Myocyte (in vitro differentiated cells): ENCODE results near the gene SLC17A7. TPM values are rescaled to one million over a fixed set of nuclear protein-coding genes. Genes with fewer than 3 reads are reported as not detected.

Experiments
- DNase-seq: peaks from one replicate; pipeline ENCODE4 v3.0.0-alpha.2; 2012; ENCODE audit warnings: low read depth
- total RNA-seq: library from RNA; depleted of rRNA; stranded (reverse); fragments of >200 nt; gene quantifications from 2 replicates; pipeline ENCODE4 v1.2.3, GENCODE V29; 2014

Gene SLC17A7
- total RNA-seq, 1 donor from 2014 or later = 0.05 TPM

DNA sequence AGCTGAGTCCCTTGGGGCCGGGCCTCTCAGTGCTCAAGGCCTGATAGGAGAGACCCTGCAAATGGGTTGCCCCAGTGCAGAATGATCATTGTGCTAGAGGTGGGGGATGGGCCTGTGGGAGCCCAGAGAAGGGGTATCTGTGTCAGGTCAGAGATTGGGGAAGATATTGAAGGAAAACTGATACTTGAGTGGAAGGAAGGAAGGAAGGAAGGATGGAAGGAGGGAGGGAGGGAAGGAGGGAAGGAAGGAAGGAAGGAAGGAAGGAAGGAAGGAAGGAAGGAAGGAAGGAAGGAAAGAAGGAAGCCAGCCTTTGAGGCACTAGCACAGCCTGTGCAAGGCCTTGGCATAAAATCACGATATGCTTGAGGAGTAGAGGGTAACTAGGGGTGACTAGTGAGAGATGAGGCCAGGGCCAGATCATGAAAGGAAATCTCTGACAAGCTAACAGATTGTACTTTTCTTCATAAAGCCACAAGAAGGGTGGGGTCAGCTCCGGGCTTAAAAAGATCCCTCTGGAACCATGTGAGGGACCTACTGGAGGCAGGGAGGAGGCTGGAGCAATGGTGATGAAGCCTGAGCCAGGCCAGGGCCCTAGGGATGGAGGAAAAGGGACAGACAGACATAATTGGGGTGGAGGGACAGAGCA, 29.5 kb downstream of the SLC17A7 start:
- no peak for DNase-seq

GRCh38 chr19:49409441-49410029, 31.8 kb downstream of the SLC17A7 start:
- DNase-seq = no peak

- DNase-seq = no peak
Observed at GRCh38 chr19:49408816-49409440, 32.4 kb downstream of the SLC17A7 start.

DNA sequence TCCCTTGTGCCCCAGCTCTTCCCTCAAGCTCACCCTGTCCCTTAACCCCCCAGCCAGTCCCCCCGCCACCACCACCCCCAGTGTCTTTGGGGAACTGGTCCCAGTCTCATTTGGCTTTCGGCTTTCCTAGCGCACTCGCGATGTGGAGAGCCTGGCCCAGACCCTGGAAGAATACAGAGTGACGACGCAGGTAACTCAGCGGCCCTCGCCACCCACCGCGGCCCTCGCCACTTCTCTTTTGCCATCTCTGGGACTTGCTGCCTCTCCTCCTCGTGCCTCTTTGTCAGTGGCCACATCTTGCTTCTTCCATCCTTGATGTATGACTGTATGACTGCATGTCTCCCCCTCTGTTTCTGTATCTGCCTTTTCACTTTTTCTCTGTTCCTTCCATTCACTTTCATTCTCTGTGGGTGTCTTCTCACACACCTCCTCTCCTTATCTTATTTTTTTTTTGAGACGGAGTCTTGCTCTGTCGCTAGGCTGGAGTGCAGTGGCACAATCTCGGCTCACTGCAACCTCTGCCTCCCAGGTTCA, 33.8 kb downstream of the SLC17A7 start:
- DNase-seq = no peak

GRCh38 chr19:49407079-49407478, 34.2 kb downstream of the SLC17A7 start:
- DNase-seq = no peak

GRCh38 chr19:49403404-49404187, 37.7 kb downstream of the SLC17A7 start:
- DNase-seq = no peak

DNA sequence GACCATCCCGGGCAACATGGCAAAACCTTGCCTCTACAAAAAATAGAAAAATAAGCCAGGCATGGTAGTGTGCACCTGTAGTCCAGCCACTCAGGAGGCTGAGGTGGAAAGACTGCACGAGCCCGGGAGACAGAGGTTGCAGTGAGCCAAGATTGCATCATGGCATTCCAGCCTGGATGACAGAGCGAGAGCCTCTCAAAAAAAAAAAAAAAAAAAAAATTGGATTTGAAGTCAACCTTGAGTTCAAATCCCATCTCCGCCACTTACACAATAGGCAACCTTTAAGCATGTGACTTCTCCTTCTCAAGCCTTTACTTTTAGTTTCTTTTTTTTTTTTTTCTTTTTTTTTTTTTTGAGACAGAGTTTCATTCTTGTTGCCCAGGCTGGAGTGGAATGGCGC, 41.3 kb downstream of the SLC17A7 start:
- no peak for DNase-seq

DNA sequence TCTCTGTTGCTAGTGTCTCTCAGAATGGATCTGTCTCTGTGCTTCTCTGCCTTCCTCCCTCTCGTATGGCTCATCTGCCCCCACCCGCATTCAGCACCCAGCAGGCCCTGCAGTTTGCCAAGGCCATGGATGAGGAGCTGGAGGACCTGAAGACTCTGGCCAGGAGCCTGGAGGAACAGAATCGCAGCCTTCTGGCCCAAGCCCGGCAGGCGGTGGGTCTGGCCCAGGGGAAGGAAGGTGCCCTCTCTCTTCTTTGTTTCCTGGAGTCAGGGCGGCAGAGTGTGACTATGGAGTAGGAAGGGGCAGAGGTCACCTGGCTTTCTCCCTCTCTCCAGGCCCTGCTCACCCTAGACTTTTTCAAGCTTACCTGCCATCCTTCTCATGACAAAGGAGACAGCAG, 42.4 kb downstream of the SLC17A7 start:
- DNase-seq = no peak

GRCh38 chr19:49398001-49398615, 43.2 kb downstream of the SLC17A7 start:
- no peak for DNase-seq

DNA sequence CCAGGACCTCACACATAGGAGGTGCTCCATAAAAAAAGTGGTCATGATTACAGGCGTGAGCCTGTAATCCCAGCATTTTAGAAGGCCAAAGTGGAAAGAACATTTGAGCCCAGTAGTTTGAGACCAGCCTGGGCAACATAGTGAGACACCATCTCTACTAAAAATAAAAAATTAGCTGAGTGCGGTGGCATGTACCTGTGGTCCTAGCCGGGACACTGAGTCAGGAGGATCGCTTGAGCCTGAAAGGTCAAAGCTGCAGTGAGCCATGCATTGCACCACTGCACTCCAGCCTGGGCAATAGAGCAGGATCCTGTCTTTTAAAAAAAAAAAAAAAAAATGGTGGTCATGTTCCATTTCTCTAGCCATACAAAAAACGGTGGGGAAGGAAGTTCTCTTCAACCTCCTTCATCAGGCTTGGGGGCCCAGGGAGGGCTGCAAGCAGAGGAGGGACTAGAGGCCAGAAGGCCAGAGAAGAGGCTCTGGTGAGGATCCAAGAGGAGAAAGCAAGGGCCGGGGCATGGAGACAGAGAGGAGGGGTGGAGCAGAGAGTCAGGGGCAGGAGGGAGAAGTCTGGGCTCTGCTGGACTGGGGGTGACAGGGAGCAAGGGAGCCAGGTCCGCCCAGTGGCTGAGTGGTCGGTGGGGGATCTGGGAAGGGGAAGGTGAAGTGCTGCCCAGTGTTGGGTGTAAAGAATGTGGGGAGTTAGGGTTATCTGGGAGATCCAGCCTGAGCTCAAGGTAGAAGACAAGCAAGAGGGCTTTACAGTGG, 44.4 kb downstream of the SLC17A7 start:
- DNase-seq = no peak

DNA sequence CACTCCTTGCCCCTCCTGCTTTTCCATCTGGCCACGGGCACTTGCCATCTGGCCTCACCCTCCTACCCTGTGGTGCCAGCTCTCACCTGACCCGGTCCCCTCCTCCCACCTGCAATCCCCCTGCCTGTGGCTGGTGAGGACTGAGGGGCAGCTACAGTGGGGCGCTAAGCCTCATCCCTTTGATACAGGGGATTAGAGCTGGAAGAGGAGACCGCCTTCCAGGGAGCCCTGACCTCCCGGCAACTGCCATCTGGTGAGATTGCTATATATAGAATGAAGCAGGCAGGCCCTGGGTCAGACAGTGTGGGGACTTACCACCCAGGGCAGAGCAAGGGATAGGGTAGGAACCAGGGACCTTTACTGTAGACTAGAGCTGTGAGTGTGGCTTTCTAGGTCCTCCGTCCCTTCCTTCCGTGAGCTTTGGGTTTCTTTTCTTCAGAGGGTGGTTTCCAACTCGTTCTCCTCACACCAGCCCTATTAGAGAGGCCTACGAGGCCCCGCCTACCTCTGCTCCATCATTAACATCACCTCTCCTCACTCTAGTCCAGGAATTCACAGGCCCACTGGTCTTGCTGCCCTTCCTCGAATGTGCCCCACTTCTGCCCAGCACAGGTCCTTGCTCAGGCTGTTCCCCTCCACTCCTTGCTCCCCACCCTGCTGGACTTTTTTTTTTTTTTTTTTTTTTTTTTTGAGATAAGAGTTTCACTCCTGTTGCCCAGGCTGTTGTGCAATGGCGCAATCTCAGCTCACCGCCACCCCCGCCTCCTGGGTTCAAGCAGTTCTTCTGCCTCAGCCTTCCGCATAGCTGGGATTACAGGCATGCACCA, 45.5 kb downstream of the SLC17A7 start:
- no peak for DNase-seq

GRCh38 chr19:49393881-49394280, 47.4 kb downstream of the SLC17A7 start:
- DNase-seq = no peak

DNA sequence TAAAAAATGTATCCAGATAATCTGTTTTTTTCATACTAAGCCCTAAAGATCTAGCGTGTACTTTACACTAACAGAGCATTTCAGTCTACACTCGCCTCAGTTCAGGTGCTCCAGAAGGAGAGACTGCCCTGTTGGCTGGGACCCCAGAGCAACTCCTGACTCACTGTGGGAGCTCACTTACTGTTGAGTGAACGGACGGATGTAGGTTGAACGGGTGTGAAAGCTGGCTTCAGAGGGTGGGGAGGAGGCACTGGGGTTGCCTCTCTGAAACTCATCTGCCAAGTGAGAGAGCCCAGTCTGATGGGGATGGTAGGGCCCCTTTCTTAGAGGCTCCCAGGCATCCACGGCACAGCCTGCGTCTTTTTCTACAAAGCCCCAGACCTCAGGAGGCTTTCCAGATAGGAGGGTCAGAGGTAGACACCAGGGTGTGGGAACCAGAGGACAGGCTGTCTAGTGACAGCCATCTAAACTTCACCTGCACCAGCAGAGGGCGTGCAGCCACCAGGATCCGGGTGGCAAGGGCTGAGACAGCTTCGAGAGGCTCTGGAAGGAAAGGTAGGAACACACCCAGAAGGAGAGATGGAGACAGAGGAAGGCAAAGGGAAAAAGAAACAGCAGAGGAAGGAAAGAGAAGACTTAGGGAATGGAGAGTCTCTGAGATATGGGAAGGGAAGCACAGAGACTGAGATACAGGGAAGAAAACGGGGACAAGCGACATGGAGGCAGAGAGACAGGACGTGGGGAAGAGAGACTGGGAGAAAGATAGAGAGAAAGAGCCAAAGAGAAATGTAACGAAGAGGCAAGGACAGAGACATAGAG, 49.5 kb downstream of the SLC17A7 start:
- DNase-seq = peak; percentile 80

- no peak for DNase-seq
Observed at GRCh38 chr19:49390929-49391359, 50.4 kb downstream of the SLC17A7 start.

DNA sequence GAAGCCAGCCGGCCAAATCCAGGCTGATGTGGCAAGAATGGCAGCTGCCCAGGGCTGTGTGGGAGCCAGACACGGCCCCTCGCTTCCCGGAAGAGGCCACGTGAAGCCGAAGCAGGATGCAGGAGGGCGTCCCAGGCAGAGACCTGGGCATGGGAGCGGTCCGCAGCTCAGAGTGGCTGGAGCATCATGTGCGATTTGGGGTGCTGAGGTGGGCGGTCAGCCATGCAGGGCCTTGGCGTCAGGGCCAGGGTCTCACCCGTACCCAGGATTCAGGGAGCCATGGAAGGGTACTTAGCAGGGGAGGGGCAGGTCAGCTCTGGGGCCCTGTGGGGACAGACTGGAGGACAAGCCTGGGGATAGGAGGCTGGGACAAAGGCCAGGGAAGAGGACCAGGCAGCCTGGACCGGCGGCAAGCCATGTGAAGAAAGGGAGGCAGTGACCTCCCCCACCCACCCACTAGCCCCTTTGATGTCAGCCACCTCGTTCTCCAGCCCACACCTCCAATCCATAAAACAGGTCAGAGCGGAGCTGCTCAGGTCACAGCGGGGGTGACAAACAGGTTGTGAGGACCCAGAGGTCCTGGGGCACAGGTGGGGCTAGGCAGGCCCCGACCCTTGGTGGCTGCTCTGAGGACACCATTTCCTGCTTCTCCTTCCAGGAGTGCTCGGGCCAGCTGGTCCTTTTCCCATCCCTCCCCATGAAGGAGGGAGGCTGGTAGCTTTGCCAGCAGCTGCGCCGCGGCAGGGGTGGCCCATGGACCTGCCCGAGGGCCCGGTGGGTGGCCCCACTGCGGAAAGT, 51.0 kb downstream of the SLC17A7 start:
- no peak for DNase-seq

- no peak for DNase-seq
Observed at GRCh38 chr19:49389406-49389805, 51.9 kb downstream of the SLC17A7 start.

GRCh38 chr19:49387936-49388372, 53.4 kb downstream of the SLC17A7 start, which contains the start of gene KASH5:
Gene KASH5 (plus strand): TSS chr19:49388249. CDS start chr19:49390884, 2,635 bp downstream.
- DNase-seq = no peak

DNA sequence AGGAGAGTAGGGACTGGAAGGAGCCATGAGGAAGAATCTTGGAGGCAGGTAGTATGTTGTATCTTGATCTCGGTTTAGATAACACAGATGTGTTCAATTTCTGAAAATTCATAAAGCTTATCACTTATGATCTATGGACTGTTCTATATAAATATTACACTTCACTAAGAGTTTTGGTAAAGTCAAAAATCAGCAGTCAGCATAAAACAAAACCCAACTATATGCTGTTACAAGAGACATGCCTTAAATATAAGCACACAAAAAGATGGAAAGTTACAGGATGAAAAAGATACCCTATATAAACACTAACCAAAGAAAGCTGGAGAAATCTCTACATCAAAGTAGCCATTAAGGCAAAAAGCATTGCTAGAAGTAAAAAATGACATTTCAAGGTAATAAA, 57.7 kb downstream of the SLC17A7 start:
- no peak for DNase-seq
